HepG2 (cell line): ENCODE measurements around the gene CCT3. TPM values are rescaled to one million over a fixed set of nuclear protein-coding genes. Genes with fewer than 3 reads are reported as not detected.
A peak's percentile ranks its signal among the peaks of the same experiment; 100 is the strongest.

Source experiments
- ATAC-seq: fragments of 200-7000 bp; cut with Tn5 transposase; 3 replicates; pipeline ENCODE4 v1.9.1; 2020; ENCODE audit warnings: mild to moderate bottlenecking, moderate library complexity
- BruUV-seq: library from RNA; stranded (reverse); fragments of 400-500 nt; replicated peaks from 2 replicates; lab custom pipeline; 2021; lab: Mats Ljungman, UMichigan
- CTCF ChIA-PET: fragments of 300-600 bp; formaldehyde crosslinking; extraction: SDS; loops from one replicate; lab custom pipeline; 2021; ENCODE audit warnings: low total read pairs, inconsistent platforms, low intra/inter-chr PET ratio; lab: Yijun Ruan, JAX
- POLR2A ChIA-PET: fragments of 350-600 bp; sonication (Branson Sonifier 250); formaldehyde crosslinking; loops from one replicate; lab custom pipeline; 2020; ENCODE audit warnings: antibody characterized with exemption, inconsistent platforms; lab: Yijun Ruan, JAX
- DNase-seq: peaks from one replicate; pipeline ENCODE4 v3.0.0-alpha.2; 2015; ENCODE audit warnings: low spot score
- FAIRE-seq: peaks from 3 replicates; lab custom pipeline; 2011; peaks lifted over from hg19 to GRCh38; lab: Jason Lieb, UNC
- H2AFZ ChIP-seq: one replicate; pipeline ENCODE4 v1.6.1; 2011; ENCODE audit warnings: low read length, inconsistent platforms
- H3K27ac ChIP-seq: fragments of 300-600 bp; 3 replicates; pipeline ENCODE4 v1.8.0; 2011; ENCODE audit warnings: mixed run types, mild to moderate bottlenecking, mixed read lengths, low read length, inconsistent platforms; ENCODE audit not compliant: insufficient read depth; ENCODE audit errors: extremely low read length
- H3K27me3 ChIP-seq, 2 experiments: fragments of 200-600 bp in 1 of 2; 2 replicates in 1 of 2; 3 replicates in 1 of 2; pipeline versions ENCODE4 v1.6.0 to v1.8.0; 2011; ENCODE audit warnings: low read length in 2 of 2, mild to moderate bottlenecking in 2 of 2, moderate library complexity in 2 of 2, inconsistent platforms in 1 of 2; ENCODE audit not compliant: insufficient read depth in 2 of 2, control insufficient read depth in 1 of 2
- H3K36me3 ChIP-seq, 2 experiments: fragments of 200-600 bp in 1 of 2; replicated peaks in 1 of 2; 2 replicates in 1 of 2; 3 replicates in 1 of 2; pipeline versions ENCODE4 v1.5.1 to v1.8.0; 2011; ENCODE audit warnings: low read length in 2 of 2, inconsistent platforms in 1 of 2; ENCODE audit not compliant: insufficient read depth in 2 of 2, control insufficient read depth in 1 of 2
- H3K4me1 ChIP-seq: 2 replicates; pipeline ENCODE4 v1.5.1; 2012; ENCODE audit warnings: low read length, inconsistent platforms; ENCODE audit not compliant: insufficient read depth
- H3K4me2 ChIP-seq: 2 replicates; pipeline ENCODE4 v1.6.0; 2011; ENCODE audit warnings: low read depth, low read length, inconsistent platforms
- H3K4me3 ChIP-seq, 3 experiments: fragments of 200-600 bp in 1 of 3; sonication (generic), shearing (Covaris generic) in 1 of 3; replicated peaks in 1 of 3; 2 replicates each; pipeline ENCODE4 v1.5.1; 2011 to 2016; ENCODE audit warnings: low read length in 3 of 3, inconsistent platforms in 2 of 3, low read depth in 2 of 3, mild to moderate bottlenecking in 2 of 3, control low read depth in 1 of 3, mixed read lengths in 1 of 3; ENCODE audit not compliant: insufficient read depth in 1 of 3
- H3K79me2 ChIP-seq: one replicate; pipeline ENCODE4 v1.6.1; 2011; ENCODE audit warnings: low read length, inconsistent platforms; ENCODE audit not compliant: insufficient read depth
- H3K9ac ChIP-seq: 2 replicates; pipeline ENCODE4 v1.6.0; 2011; ENCODE audit warnings: mild to moderate bottlenecking, low read depth, low read length, inconsistent platforms; ENCODE audit not compliant: insufficient read depth
- H3K9me3 ChIP-seq: 2 replicates; pipeline ENCODE4 v1.5.1; 2012; ENCODE audit warnings: mild to moderate bottlenecking, low read length
- H4K20me1 ChIP-seq: 2 replicates; pipeline ENCODE4 v1.6.0; 2011; ENCODE audit warnings: inconsistent platforms, mild to moderate bottlenecking, low read length, moderate library complexity; ENCODE audit not compliant: insufficient read depth
- KLF15 ChIP-seq: sonication (generic); formaldehyde crosslinking; IDR thresholded peaks from 2 replicates; pipeline ENCODE4 v1.8.1; 2023; ENCODE audit warnings: borderline replicate concordance, mild to moderate bottlenecking, inconsistent platforms, missing genetic modification reagents, mixed read lengths
- THAP8 ChIP-seq: sonication (generic); formaldehyde crosslinking; IDR thresholded peaks from 2 replicates; pipeline ENCODE4 v1.5.1; 2020; ENCODE audit warnings: missing genetic modification reagents, mild to moderate bottlenecking, borderline replicate concordance
- YY1 ChIP-seq: IDR thresholded peaks from 2 replicates; pipeline ENCODE4 v1.6.1; 2011; ENCODE audit warnings: low read length, low read depth, moderate library complexity, mild to moderate bottlenecking; ENCODE audit not compliant: insufficient read depth, insufficient replicate concordance
- ZFP37 ChIP-seq: sonication (generic); formaldehyde crosslinking; IDR thresholded peaks from 2 replicates; pipeline ENCODE4 v1.4.0; 2020; ENCODE audit warnings: missing genetic modification reagents, borderline replicate concordance
- ZMYM2 ChIP-seq: sonication (generic); formaldehyde crosslinking; IDR thresholded peaks from 2 replicates; pipeline ENCODE4 v1.8.0; 2022; ENCODE audit warnings: mild to moderate bottlenecking, missing genetic modification reagents
- ZNF317 ChIP-seq: sonication (generic); formaldehyde crosslinking; IDR thresholded peaks from 2 replicates; pipeline ENCODE4 v1.5.0; 2020; ENCODE audit warnings: mild to moderate bottlenecking, missing genetic modification reagents
- ZNF318 ChIP-seq: sonication (generic); formaldehyde crosslinking; IDR thresholded peaks from 2 replicates; pipeline ENCODE4 v1.4.0; 2020; ENCODE audit warnings: mild to moderate bottlenecking, missing genetic modification reagents
- ZNF329 ChIP-seq: sonication (generic); formaldehyde crosslinking; IDR thresholded peaks from 2 replicates; pipeline ENCODE4 v1.9.0; 2021; ENCODE audit warnings: low read depth, mild to moderate bottlenecking, missing genetic modification reagents
- ZNF431 ChIP-seq: sonication (generic); formaldehyde crosslinking; IDR thresholded peaks from 2 replicates; pipeline ENCODE4 v1.9.0; 2022; ENCODE audit warnings: missing genetic modification reagents, low read depth, mild to moderate bottlenecking, borderline replicate concordance
- ZNF446 ChIP-seq: sonication (generic); formaldehyde crosslinking; IDR thresholded peaks from 2 replicates; pipeline ENCODE4 v1.5.0; 2020; ENCODE audit warnings: mild to moderate bottlenecking, missing genetic modification reagents
- WGBS: methylation state at CpG from one replicate; pipeline ENCODE4 v1.1.6; 2017; ENCODE audit warnings: low lambda C conversion rate; 5-methylcytosine and 5-hydroxymethylcytosine counted together
- in situ Hi-C: cut with HindIII; loops from 2 replicates; pipeline ENCODE4 v1.10.0; 2017; ENCODE audit warnings: low pct_unique_long_range_greater_than_20kb; ENCODE audit not compliant: extremely low pct_ligation_motif_present
- intact Hi-C: fragments of 100-400 bp; cut with micrococcal nuclease; formaldehyde crosslinking; loops from one replicate; pipeline ENCODE4 v1.10.0; 2022; ENCODE audit not compliant: unreplicated experiment
- polyA plus RNA-seq, 8 experiments: library from polyadenylated mRNA; depleted of rRNA in 3 of 8; stranded (reverse) in 7 of 8; unstranded in 1 of 8; fragments of >200 nt; fragmentation: Illumina TruSeq in 4 of 8; extraction: Trizol in 4 of 8; gene quantifications; 2 replicates each; pipeline versions ENCODE4 v1.2.1 to v1.2.3, GENCODE V29; 2011 to 2016; ENCODE audit warnings: low read depth in 4 of 8, missing spikeins in 1 of 8, mixed read lengths in 1 of 8; ENCODE audit not compliant: insufficient read depth in 1 of 8
- total RNA-seq, 5 experiments: library from RNA; depleted of rRNA; stranded (reverse); fragments of >200 nt; fragmentation: Illumina TruSeq; extraction: Trizol; gene quantifications; 2 replicates each; pipeline ENCODE4 v1.2.3, GENCODE V29; 2016; ENCODE audit warnings: low read depth in 1 of 5

Gene CCT3
- total and polyA plus RNA-seq, 2 of the 13 experiments (the other 11 are each of a cell fraction or from before 2014, with no cell fraction given), result 319 to 615 TPM

GRCh38 chr1:156295391-156295947 is 42.6 kb downstream of the CCT3 start, which contains the start of gene GLMP:
GLMP (minus strand) TSS chr1:156295679; CDS start chr1:156295645, 34 bp downstream.
- DNase-seq (peak; percentile 52), ATAC-seq (peak; percentile 5; the same call in 1 of the 3 replicates), FAIRE-seq (peak; percentile 71)
- peak within 1 kb of the TSS; percentile 80 for H3K9ac ChIP-seq
- no peaks in the 10 kb centered on the region for H3K9me3 ChIP-seq
- BruUV-seq, result no TSS peak
- peaks cover 44% of the 10 kb centered on the region for H3K4me1 ChIP-seq
- in situ Hi-C loops (no loop called here), intact Hi-C loops (loop anchor here (5.0 kb wide), 1 partner anchor 353 kb away; the partner anchor contains the start of gene RXFP4)
- no peaks in the 10 kb centered on the region for H3K27me3 ChIP-seq
- no peaks in the 10 kb centered on the region for H4K20me1 ChIP-seq
- peak within 1 kb of the TSS; percentile 77 for H3K4me2 ChIP-seq
- H3K27ac ChIP-seq, result peak within 1 kb of the TSS; percentile 60
- POLR2A ChIA-PET, result interaction anchor here (1.1 to 9.2 kb wide), 3 partner anchors 12 to 77 kb away, joined by 3 to 115 read pairs (median 7); partner anchors contain the start of genes SMG5 and TMEM79
- CTCF ChIA-PET, result no interaction called here
- peaks cover 0 to 4% of the 10 kb centered on the region in 2 experiments; a peak in 2 of 5 replicates for H3K36me3 ChIP-seq
- H3K79me2 ChIP-seq, result peaks cover 8% of the 10 kb centered on the region
- under 1% methylated on average over 15 of the region's 17 CpGs for WGBS
- peak within 1 kb of the TSS; percentile 73 to 91 (median 76) for H3K4me3 ChIP-seq
- peak within 1 kb of the TSS; percentile 98 for H2AFZ ChIP-seq
- TF ChIP-seq ZNF329 (CRISPR knock-in tag), result no peak
- no peak for TF ChIP-seq ZNF318 (CRISPR knock-in tag)
- TF ChIP-seq ZNF317 (CRISPR knock-in tag), result no peak
- no peak for TF ChIP-seq THAP8 (CRISPR knock-in tag)
- TF ChIP-seq KLF15, result no peak
- no peak for TF ChIP-seq ZMYM2 (CRISPR knock-in tag)
- TF ChIP-seq ZNF431 (CRISPR knock-in tag), result no peak
- no peak for TF ChIP-seq ZNF446 (CRISPR knock-in tag)
- TF ChIP-seq YY1, result no peak
- TF ChIP-seq ZFP37 (CRISPR knock-in tag), result no peak
